ENCODE results near the gene HEYL.

DNA sequence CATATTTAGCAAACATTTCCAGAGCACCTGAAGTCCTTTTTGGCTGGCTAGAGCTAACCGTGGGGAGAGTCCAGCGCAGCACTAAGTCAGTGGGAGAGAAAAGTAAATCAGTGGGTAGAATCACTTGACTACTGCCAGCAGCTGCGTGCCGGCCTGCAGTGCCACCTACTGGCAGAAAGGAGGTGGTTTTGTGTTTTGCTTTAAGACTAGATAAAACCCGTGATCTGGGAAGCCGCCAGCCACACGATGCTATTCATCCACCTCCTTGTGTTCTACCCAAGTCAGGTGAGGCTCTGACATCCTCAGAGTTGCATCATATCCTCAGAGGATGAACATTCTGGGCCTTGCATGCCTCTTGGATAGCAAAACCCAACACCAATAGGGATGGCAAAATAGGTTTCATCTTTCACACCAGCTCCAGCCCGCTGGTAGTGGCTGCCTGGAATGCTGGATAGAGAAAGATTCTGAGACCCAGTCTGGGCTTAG, 14.1 kb upstream of the HEYL start:
- TF ChIP-seq YY1 (IDR thresholded peaks at IDR 0.05; ENCODE audit: insufficient read depth, insufficient read length) (no peak), ZNF274 (IDR thresholded peaks at IDR 0.05; ENCODE audit: low read depth, low read length) (no peak), SUZ12 (IDR thresholded peaks at IDR 0.05; ENCODE audit: extremely low read depth, insufficient read depth, insufficient read length) (no peak)
